Neural progenitor cell (in vitro differentiated cells): ENCODE results near the gene ZBED2. TPM values are rescaled to one million over a fixed set of nuclear protein-coding genes. Genes with fewer than 3 reads are reported as not detected.

Experiments
- DNase-seq: peaks from one replicate; pipeline ENCODE4 v3.0.0-alpha.2; 2016; ENCODE audit warnings: low spot score
- H2AFZ ChIP-seq: fragments of 200-600 bp; sonication (generic); replicated peaks from 2 replicates; pipeline ENCODE4 v1.6.1; 2016; ENCODE audit warnings: antibody characterized with exemption
- H3F3A ChIP-seq: fragments of 200-600 bp; sonication (generic); 2 replicates; pipeline ENCODE4 v1.6.1; 2016; ENCODE audit warnings: antibody characterized with exemption, low read depth
- H3K27ac ChIP-seq: fragments of 200-600 bp; sonication (generic); 2 replicates; pipeline ENCODE4 v1.5.1; 2016; ENCODE audit warnings: mild to moderate bottlenecking
- H3K27me3 ChIP-seq: fragments of 200-600 bp; sonication (generic); 2 replicates; pipeline ENCODE4 v1.6.1; 2016; ENCODE audit warnings: mild to moderate bottlenecking, moderate library complexity
- H3K36me3 ChIP-seq: fragments of 200-600 bp; sonication (generic); 2 replicates; pipeline ENCODE4 v1.5.1; 2016
- H3K4me1 ChIP-seq: fragments of 200-600 bp; sonication (generic); 2 replicates; pipeline ENCODE4 v1.6.1; 2016; ENCODE audit warnings: mixed run types
- H3K4me2 ChIP-seq: fragments of 200-600 bp; sonication (generic); 2 replicates; pipeline ENCODE4 v1.6.1; 2016
- H3K4me3 ChIP-seq: fragments of 200-600 bp; sonication (generic); 2 replicates; pipeline ENCODE4 v1.5.1; 2016
- H3K79me2 ChIP-seq: fragments of 200-600 bp; sonication (generic); 2 replicates; pipeline ENCODE4 v1.6.1; 2016; ENCODE audit warnings: low read depth
- H3K9ac ChIP-seq: fragments of 200-600 bp; sonication (generic); 2 replicates; pipeline ENCODE4 v1.6.1; 2016
- H3K9me3 ChIP-seq: fragments of 200-600 bp; sonication (generic); 2 replicates; pipeline ENCODE4 v1.5.1; 2016; ENCODE audit warnings: low read depth
- H4K20me1 ChIP-seq: fragments of 200-600 bp; sonication (generic); 2 replicates; pipeline ENCODE4 v1.6.1; 2016; ENCODE audit warnings: low read depth
- H3K27ac Mint-ChIP-seq: 3 replicates; pipeline ENCODE4 v1.8.0; 2021; ENCODE audit warnings: mixed read lengths
- H3K27me3 Mint-ChIP-seq: 2 replicates; pipeline ENCODE4 v1.8.0; 2022; ENCODE audit warnings: low read depth, mild to moderate bottlenecking, inconsistent platforms, moderate library complexity, mixed read lengths; ENCODE audit not compliant: insufficient read depth
- H3K36me3 Mint-ChIP-seq: 3 replicates; pipeline ENCODE4 v1.8.0; 2021; ENCODE audit warnings: mixed read lengths
- H3K4me1 Mint-ChIP-seq: 3 replicates; pipeline ENCODE4 v1.8.0; 2021; ENCODE audit warnings: mixed read lengths
- H3K4me3 Mint-ChIP-seq: 3 replicates; pipeline ENCODE4 v1.8.0; 2021; ENCODE audit warnings: mild to moderate bottlenecking, moderate library complexity, mixed read lengths
- H3K9me3 Mint-ChIP-seq: 3 replicates; pipeline ENCODE4 v1.8.0; 2020; ENCODE audit warnings: mixed read lengths
- CTCF ChIP-seq: fragments of 200-600 bp; sonication (generic); IDR thresholded peaks from 2 replicates; pipeline ENCODE4 v1.5.1; 2017; ENCODE audit warnings: antibody characterized with exemption, mild to moderate bottlenecking
- EZH2 ChIP-seq: fragments of 200-600 bp; sonication (generic); IDR thresholded peaks from 2 replicates; pipeline ENCODE4 v1.6.1; 2017; ENCODE audit warnings: antibody characterized with exemption, mild to moderate bottlenecking, moderate library complexity
- EZH2phosphoT487 ChIP-seq: fragments of 200-600 bp; sonication (generic); IDR thresholded peaks from 2 replicates; pipeline ENCODE4 v1.6.1; 2017; ENCODE audit warnings: antibody characterized with exemption
- total RNA-seq: library from RNA; depleted of rRNA; stranded (reverse); fragments of >200 nt; gene quantifications from 2 replicates; pipeline ENCODE4 v1.2.3, GENCODE V29; 2015; ENCODE audit warnings: low replicate concordance

Gene ZBED2
- total RNA-seq, 1 donor from 2014 or later: not detected

- no peaks in the 10 kb centered on the region for H3F3A ChIP-seq
- no peaks in the 10 kb centered on the region for H3K79me2 ChIP-seq
- no peaks in the 10 kb centered on the region for H3K36me3 ChIP-seq
- no peaks in the 10 kb centered on the region for H3K4me1 ChIP-seq
- peaks cover 2% of the 10 kb centered on the region for H3K9me3 Mint-ChIP-seq
- H3K9ac ChIP-seq: no peak overlapping the region
- no peaks in the 10 kb centered on the region for H3K27me3 Mint-ChIP-seq
- TF ChIP-seq EZH2 (no peak), EZH2phosphoT487 (no peak), CTCF (peak; percentile 82)
- peak; percentile 84 for DNase-seq
- H3K4me3 Mint-ChIP-seq: no peak overlapping the region
- H3K27me3 ChIP-seq: no peaks in the 10 kb centered on the region
- H3K4me2 ChIP-seq: no peak overlapping the region
- no peaks in the 10 kb centered on the region for H3K4me1 Mint-ChIP-seq
- no peak overlapping the region for H3K4me3 ChIP-seq
- no peaks in the 10 kb centered on the region for H4K20me1 ChIP-seq
- H3K27ac Mint-ChIP-seq: no peak overlapping the region
- H3K27ac ChIP-seq: no peak overlapping the region
- H3K9me3 ChIP-seq: no peaks in the 10 kb centered on the region
- H2AFZ ChIP-seq: no peak overlapping the region
- H3K36me3 Mint-ChIP-seq: no peaks in the 10 kb centered on the region
Observed at GRCh38 chr3:111621535-111621934, 26.4 kb upstream of the ZBED2 start.

- Histone ChIP-seq H3K4me3 (no peak overlapping the region), H3K4me1 (no peaks in the 10 kb centered on the region), H3K27me3 (no peaks in the 10 kb centered on the region), H3K27ac (no peak overlapping the region), H3K9ac (no peak overlapping the region), H2AFZ (no peak overlapping the region), H4K20me1 (no peaks in the 10 kb centered on the region), H3K9me3 (no peaks in the 10 kb centered on the region), H3K4me2 (no peak overlapping the region), H3F3A (no peaks in the 10 kb centered on the region), H3K36me3 (no peaks in the 10 kb centered on the region), H3K79me2 (no peaks in the 10 kb centered on the region)
- no peak overlapping the region for H3K4me3 Mint-ChIP-seq
- TF ChIP-seq CTCF (no peak), EZH2phosphoT487 (no peak), EZH2 (no peak)
- no peak overlapping the region for H3K27ac Mint-ChIP-seq
- H3K36me3 Mint-ChIP-seq: no peaks in the 10 kb centered on the region
- DNase-seq: no peak
- H3K9me3 Mint-ChIP-seq: peaks cover 2% of the 10 kb centered on the region
- H3K4me1 Mint-ChIP-seq: no peaks in the 10 kb centered on the region
- H3K27me3 Mint-ChIP-seq: peaks cover 2% of the 10 kb centered on the region
Observed at GRCh38 chr3:111619833-111620232, 24.7 kb upstream of the ZBED2 start.

- Histone ChIP-seq H3K27me3 (no peaks in the 10 kb centered on the region), H3K4me2 (no peak overlapping the region), H3F3A (no peaks in the 10 kb centered on the region), H3K9ac (no peak overlapping the region), H3K9me3 (no peaks in the 10 kb centered on the region), H3K79me2 (no peaks in the 10 kb centered on the region), H3K27ac (no peak overlapping the region), H4K20me1 (no peaks in the 10 kb centered on the region), H3K4me1 (no peaks in the 10 kb centered on the region), H2AFZ (no peak overlapping the region), H3K4me3 (no peak overlapping the region), H3K36me3 (no peaks in the 10 kb centered on the region)
- peaks cover 2% of the 10 kb centered on the region for H3K9me3 Mint-ChIP-seq
- H3K27me3 Mint-ChIP-seq: peaks cover 4% of the 10 kb centered on the region
- no peak overlapping the region for H3K27ac Mint-ChIP-seq
- no peaks in the 10 kb centered on the region for H3K36me3 Mint-ChIP-seq
- H3K4me1 Mint-ChIP-seq: no peaks in the 10 kb centered on the region
- no peak for DNase-seq
- TF ChIP-seq EZH2phosphoT487: no peak
- TF ChIP-seq CTCF: no peak
- TF ChIP-seq EZH2: no peak
- H3K4me3 Mint-ChIP-seq: no peak overlapping the region
Observed at GRCh38 chr3:111618945-111619344, 23.8 kb upstream of the ZBED2 start.
